Lower leg skin (tissue), 3 donors: ENCODE data around the gene CDH18.

Experiments
- CTCF ChIP-seq, 3 donors: fragments of 450-650 bp; IDR thresholded peaks; one replicate each; pipeline ENCODE4 v1.5.1; 2016; ENCODE audit warnings: antibody characterized with exemption in 3 of 3, mild to moderate bottlenecking in 3 of 3, moderate library complexity in 2 of 3
- POLR2A ChIP-seq, 2 donors: fragments of 450-650 bp; IDR thresholded peaks; one replicate each; pipeline ENCODE4 v1.6.1; 2016 to 2017; ENCODE audit warnings: antibody characterized with exemption in 2 of 2, mild to moderate bottlenecking in 1 of 2, moderate library complexity in 1 of 2

- TF ChIP-seq CTCF (IDR thresholded peaks at IDR 0.05) (no peak), POLR2A (IDR thresholded peaks at IDR 0.05) (no peak)
Measured at GRCh38 chr5:19638461-19638860, 349.5 kb downstream of the CDH18 start.
